Measurements from ENCODE around the gene KLHL17. TPM values are rescaled to one million over a fixed set of nuclear protein-coding genes. Genes with fewer than 3 reads are reported as not detected.
"Not testable (repeated sequence)": the region's sequence is repeated elsewhere in the genome, so short reads cannot be mapped to it uniquely, and the experiment has no call there.

The KLHL17 gene
- total RNA-seq, 1 donor from 2014 or later: 19.6 TPM

GRCh38 chr1:945688-946556, 14.5 kb upstream of the KLHL17 start:
- intact Hi-C loops (cut with DNase I): no loop called here
- Histone ChIP-seq H3K9me3 (no peaks in the 10 kb centered on the region), H3K4me1 (peaks cover 29% of the 10 kb centered on the region), H3K27ac (no peak overlapping the region), H3K36me3 (peaks cover 0 to 35% of the 10 kb centered on the region in 2 donors), H3K4me3 (no peak overlapping the region), H3K27me3 (peaks cover 6% of the 10 kb centered on the region)
- TF ChIP-seq CTCF (IDR thresholded peaks at IDR 0.05) (no peak), POLR2A (IDR thresholded peaks at IDR 0.05) (no peak), POLR2AphosphoS5 (IDR thresholded peaks at IDR 0.05; ENCODE audit: insufficient read depth in 1 of 2, low read depth in 1 of 2) (no peak)
- no peak for DNase-seq (ENCODE audit: extremely low spot score in 2 of 2)

GRCh38 chr1:946811-947210, 13.6 kb upstream of the KLHL17 start:
- DNase-seq (ENCODE audit: extremely low spot score in 2 of 2); intact Hi-C loops (cut with DNase I); H3K27me3 ChIP-seq; H3K4me3 ChIP-seq; H3K9me3 ChIP-seq; H3K27ac ChIP-seq: not testable (repeated sequence)
- Histone ChIP-seq H3K4me1 (peaks cover 20% of the 10 kb centered on the region), H3K36me3 (peaks cover 0 to 44% of the 10 kb centered on the region in 2 donors)

GRCh38 chr1:947958-948357, 12.4 kb upstream of the KLHL17 start:
- H3K27me3 ChIP-seq: no peaks in the 10 kb centered on the region
- peaks cover 0 to 55% of the 10 kb centered on the region in 2 donors for H3K36me3 ChIP-seq
- TF ChIP-seq POLR2AphosphoS5 (IDR thresholded peaks at IDR 0.05; ENCODE audit: insufficient read depth in 1 of 2, low read depth in 1 of 2): no peak
- H3K27ac ChIP-seq: no peak overlapping the region
- intact Hi-C loops (cut with DNase I): no loop called here
- no peak for DNase-seq (ENCODE audit: extremely low spot score in 2 of 2)
- peaks cover 9% of the 10 kb centered on the region for H3K4me1 ChIP-seq
- H3K4me3 ChIP-seq: no peak overlapping the region
- no peaks in the 10 kb centered on the region for H3K9me3 ChIP-seq

- no peaks in the 10 kb centered on the region for H3K4me1 ChIP-seq
- H3K4me3 ChIP-seq: no peak overlapping the region
- H3K27ac ChIP-seq: no peak overlapping the region
- H3K36me3 ChIP-seq: peaks cover 0 to 79% of the 10 kb centered on the region in 2 donors
- intact Hi-C loops (cut with DNase I): no loop called here
- TF ChIP-seq POLR2AphosphoS5 (IDR thresholded peaks at IDR 0.05; ENCODE audit: insufficient read depth in 1 of 2, low read depth in 1 of 2): no peak
- no peak for TF ChIP-seq CTCF (IDR thresholded peaks at IDR 0.05)
- TF ChIP-seq POLR2A (IDR thresholded peaks at IDR 0.05): no peak
- no peaks in the 10 kb centered on the region for H3K9me3 ChIP-seq
- no peak for DNase-seq (ENCODE audit: extremely low spot score in 2 of 2)
- no peaks in the 10 kb centered on the region for H3K27me3 ChIP-seq
These were observed 10.1 kb upstream of the KLHL17 start for GRCh38 chr1:950268-950667.

- no peaks in the 10 kb centered on the region for H3K27me3 ChIP-seq
- H3K36me3 ChIP-seq: peaks cover 0 to 85% of the 10 kb centered on the region in 2 donors
- no peaks in the 10 kb centered on the region for H3K4me1 ChIP-seq
- intact Hi-C loops (cut with DNase I): no loop called here
- no peak overlapping the region for H3K27ac ChIP-seq
- DNase-seq (ENCODE audit: extremely low spot score in 2 of 2): no peak
- TF ChIP-seq POLR2AphosphoS5 (IDR thresholded peaks at IDR 0.05; ENCODE audit: insufficient read depth in 1 of 2, low read depth in 1 of 2): no peak
- TF ChIP-seq CTCF (IDR thresholded peaks at IDR 0.05): no peak
- TF ChIP-seq POLR2A (IDR thresholded peaks at IDR 0.05): no peak
- H3K9me3 ChIP-seq: no peaks in the 10 kb centered on the region
- no peak overlapping the region for H3K4me3 ChIP-seq
These were observed 9.5 kb upstream of the KLHL17 start for GRCh38 chr1:950881-951280.

- no peak overlapping the region for H3K27ac ChIP-seq
- no peak for DNase-seq (ENCODE audit: extremely low spot score in 2 of 2)
- H3K9me3 ChIP-seq: no peaks in the 10 kb centered on the region
- H3K4me1 ChIP-seq: no peaks in the 10 kb centered on the region
- intact Hi-C loops (cut with DNase I): no loop called here
- peaks cover 0 to 89% of the 10 kb centered on the region in 2 donors for H3K36me3 ChIP-seq
- TF ChIP-seq POLR2AphosphoS5 (IDR thresholded peaks at IDR 0.05; ENCODE audit: insufficient read depth in 1 of 2, low read depth in 1 of 2) (no peak), CTCF (IDR thresholded peaks at IDR 0.05) (no peak), POLR2A (IDR thresholded peaks at IDR 0.05) (no peak)
- H3K27me3 ChIP-seq: no peaks in the 10 kb centered on the region
- no peak overlapping the region for H3K4me3 ChIP-seq
These were observed 9.0 kb upstream of the KLHL17 start for GRCh38 chr1:951364-951763.

Data from vagina (tissue), 2 donors.